ENCODE data around the gene TFB2M. TPM values are rescaled to one million over a fixed set of nuclear protein-coding genes. Genes with fewer than 3 reads are reported as not detected.
A peak's percentile ranks its signal among the peaks of the same experiment; 100 is the strongest.

Gene TFB2M
- polyA plus RNA-seq, 3 donors = 4.9 to 9.7 (median 7.9) TPM

DNA sequence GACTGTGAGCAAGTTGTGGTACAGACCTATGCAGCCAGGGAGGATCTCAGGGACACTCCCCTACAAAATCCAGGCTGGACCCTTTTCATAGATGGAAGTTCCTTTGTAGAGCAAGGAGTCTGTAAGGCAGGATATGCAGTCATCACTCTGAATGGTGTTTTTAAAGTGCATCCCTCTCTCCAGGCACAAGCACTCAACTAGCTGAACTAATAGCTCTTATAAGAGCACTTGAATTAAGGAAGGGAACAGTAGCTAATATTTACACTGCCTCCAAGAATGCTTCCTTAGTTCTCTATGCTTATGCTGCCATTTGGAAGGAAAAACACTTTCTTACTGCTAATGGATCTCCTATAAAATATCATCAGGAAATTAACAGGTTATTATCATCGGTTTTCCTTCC lies 31.9 kb downstream of the TFB2M start:
- H3K79me2 ChIP-seq (ENCODE audit: insufficient read depth, low read length) = no peaks in the 10 kb centered on the region
- TF ChIP-seq, protein P1, sequence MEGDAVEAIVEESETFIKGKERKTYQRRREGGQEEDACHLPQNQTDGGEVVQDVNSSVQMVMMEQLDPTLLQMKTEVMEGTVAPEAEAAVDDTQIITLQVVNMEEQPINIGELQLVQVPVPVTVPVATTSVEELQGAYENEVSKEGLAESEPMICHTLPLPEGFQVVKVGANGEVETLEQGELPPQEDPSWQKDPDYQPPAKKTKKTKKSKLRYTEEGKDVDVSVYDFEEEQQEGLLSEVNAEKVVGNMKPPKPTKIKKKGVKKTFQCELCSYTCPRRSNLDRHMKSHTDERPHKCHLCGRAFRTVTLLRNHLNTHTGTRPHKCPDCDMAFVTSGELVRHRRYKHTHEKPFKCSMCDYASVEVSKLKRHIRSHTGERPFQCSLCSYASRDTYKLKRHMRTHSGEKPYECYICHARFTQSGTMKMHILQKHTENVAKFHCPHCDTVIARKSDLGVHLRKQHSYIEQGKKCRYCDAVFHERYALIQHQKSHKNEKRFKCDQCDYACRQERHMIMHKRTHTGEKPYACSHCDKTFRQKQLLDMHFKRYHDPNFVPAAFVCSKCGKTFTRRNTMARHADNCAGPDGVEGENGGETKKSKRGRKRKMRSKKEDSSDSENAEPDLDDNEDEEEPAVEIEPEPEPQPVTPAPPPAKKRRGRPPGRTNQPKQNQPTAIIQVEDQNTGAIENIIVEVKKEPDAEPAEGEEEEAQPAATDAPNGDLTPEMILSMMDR (IDR thresholded peaks at IDR 0.05) = no peak
- peaks cover 0 to 2% of the 10 kb centered on the region in 2 donors for H3K36me3 ChIP-seq (replicated peaks in 1 of 2; ENCODE audit: control insufficient read depth in 1 of 2, insufficient read depth in 2 of 2, low read length in 2 of 2)
- no peaks in the 10 kb centered on the region for H3K27me3 ChIP-seq (ENCODE audit: control insufficient read depth in 2 of 2, insufficient read depth in 2 of 2, low read length in 2 of 2)
- no peak overlapping the region for H3K4me2 ChIP-seq (replicated peaks; ENCODE audit: extremely low read depth, low read length, poor library complexity, severe bottlenecking)
- Mint-ChIP-seq H3K27me3 (ENCODE audit: low read depth in 3 of 3) (peaks cover 0 to 3% (median 0%) of the 10 kb centered on the region in 3 donors), H3K4me3 (no peak overlapping the region), H3K36me3 (peaks cover 2 to 3% of the 10 kb centered on the region in 2 donors), H3K9me3 (peaks cover 8 to 50% (median 30%) of the 10 kb centered on the region in 7 donors), H3K4me1 (no peaks in the 10 kb centered on the region), H3K27ac (no peak overlapping the region)
- H2AFZ ChIP-seq (ENCODE audit: insufficient read depth, low read depth, low read length, poor library complexity, severe bottlenecking) = no peak overlapping the region
- WGBS (ENCODE audit: insufficient coverage) = no CpG with 5 or more reads among the region's 1 CpG
- H3K4me1 ChIP-seq (ENCODE audit: control insufficient read depth in 1 of 2, insufficient read depth in 2 of 2, low read length in 2 of 2) = no peaks in the 10 kb centered on the region
- intact Hi-C loops (cut with micrococcal nuclease) = no loop called here
- H3K27ac ChIP-seq (ENCODE audit: low read depth in 1 of 2, low read length in 2 of 2) = no peak overlapping the region
- H3K9me3 ChIP-seq (replicated peaks in 1 of 2; ENCODE audit: control insufficient read depth in 1 of 2, insufficient read depth in 1 of 2, low read length in 2 of 2) = peaks cover 16 to 27% of the 10 kb centered on the region in 2 donors
- no peak overlapping the region for H3K4me3 ChIP-seq (replicated peaks in 1 of 3; ENCODE audit: low read depth in 2 of 3, low read length in 3 of 3)
- DNase-seq = no peak
- H3K9ac ChIP-seq (ENCODE audit: insufficient read depth, low read length, poor library complexity, severe bottlenecking) = no peak overlapping the region
- no peaks in the 10 kb centered on the region for H4K20me1 ChIP-seq (ENCODE audit: insufficient read depth, low read length)

DNA sequence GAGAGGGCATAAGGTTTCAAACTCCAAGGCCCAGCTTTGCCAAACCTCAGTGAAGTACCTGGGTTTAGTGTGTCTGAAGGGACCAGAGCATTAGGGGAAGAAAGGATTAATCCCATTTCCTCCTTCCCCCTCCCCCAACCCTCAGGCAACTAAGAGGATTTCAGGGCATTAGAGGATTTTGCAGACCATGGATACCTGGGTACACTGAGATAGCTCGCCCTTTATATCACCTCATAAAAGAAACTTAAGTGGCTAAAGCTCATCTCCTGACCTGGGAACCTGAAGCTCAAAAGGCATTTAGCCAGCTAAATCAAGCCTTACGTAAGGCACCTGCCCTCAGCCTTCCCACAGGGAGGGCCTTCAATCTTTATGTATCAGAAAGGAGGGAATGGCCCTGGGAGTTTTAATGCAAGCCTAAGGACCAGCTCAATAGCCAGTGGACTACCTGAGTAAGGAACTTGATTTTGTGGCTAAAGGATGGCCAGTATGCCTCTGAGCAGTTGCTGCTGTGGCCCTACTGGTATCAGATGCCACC lies 32.6 kb downstream of the TFB2M start:
- Histone ChIP-seq H3K27ac (ENCODE audit: low read depth in 1 of 2, low read length in 2 of 2) (no peak overlapping the region), H3K36me3 (replicated peaks in 1 of 2; ENCODE audit: control insufficient read depth in 1 of 2, insufficient read depth in 2 of 2, low read length in 2 of 2) (no peaks in the 10 kb centered on the region), H4K20me1 (ENCODE audit: insufficient read depth, low read length) (no peaks in the 10 kb centered on the region), H3K9ac (ENCODE audit: insufficient read depth, low read length, poor library complexity, severe bottlenecking) (no peak overlapping the region), H3K27me3 (ENCODE audit: control insufficient read depth in 2 of 2, insufficient read depth in 2 of 2, low read length in 2 of 2) (no peaks in the 10 kb centered on the region), H3K9me3 (replicated peaks in 1 of 2; ENCODE audit: control insufficient read depth in 1 of 2, insufficient read depth in 1 of 2, low read length in 2 of 2) (peaks cover 16 to 32% of the 10 kb centered on the region in 2 donors), H3K4me2 (replicated peaks; ENCODE audit: extremely low read depth, low read length, poor library complexity, severe bottlenecking) (no peak overlapping the region), H3K4me3 (replicated peaks in 1 of 3; ENCODE audit: low read depth in 2 of 3, low read length in 3 of 3) (no peak overlapping the region), H2AFZ (ENCODE audit: insufficient read depth, low read depth, low read length, poor library complexity, severe bottlenecking) (no peak overlapping the region), H3K79me2 (ENCODE audit: insufficient read depth, low read length) (no peaks in the 10 kb centered on the region), H3K4me1 (ENCODE audit: control insufficient read depth in 1 of 2, insufficient read depth in 2 of 2, low read length in 2 of 2) (no peaks in the 10 kb centered on the region)
- no peaks in the 10 kb centered on the region for H3K36me3 Mint-ChIP-seq
- H3K27ac Mint-ChIP-seq = peak overlapping the region in 1 of 7 donors; percentile 68
- H3K4me1 Mint-ChIP-seq = no peaks in the 10 kb centered on the region
- peaks cover 8 to 52% (median 33%) of the 10 kb centered on the region in 7 donors for H3K9me3 Mint-ChIP-seq
- TF ChIP-seq, protein P1 (IDR thresholded peaks at IDR 0.05) = no peak
- WGBS (ENCODE audit: insufficient coverage) = 78% methylated on average over 1 of the region's 2 CpGs
- no peak for DNase-seq
- peaks cover 0 to 2% (median 0%) of the 10 kb centered on the region in 3 donors for H3K27me3 Mint-ChIP-seq (ENCODE audit: low read depth in 3 of 3)
- intact Hi-C loops (cut with micrococcal nuclease) = no loop called here
- H3K4me3 Mint-ChIP-seq = no peak overlapping the region

Measured in CD14-positive monocyte (primary cell).